Hematopoietic multipotent progenitor cell treated with erythropoietin and hydrocortisone succinate and interleukin-3 and kit ligand, for 17 days (in vitro differentiated cells): ENCODE results near the gene ADD2.
"Not testable (repeated sequence)": the region's sequence is repeated elsewhere in the genome, so short reads cannot be mapped to it uniquely, and the experiment has no call there.

ENCODE experiments used
- DNase-seq: peaks from one replicate; pipeline ENCODE4 v3.0.0-alpha.2; 2015; ENCODE audit warnings: low spot score

ADD2 gene

GRCh38 chr2:70633508-70633907, 134.5 kb downstream of the ADD2 start:
- no peak for DNase-seq

GRCh38 chr2:70632966-70633365, 135.0 kb downstream of the ADD2 start:
- no peak for DNase-seq

- no peak for DNase-seq
Measured at GRCh38 chr2:70632388-70632787, 135.6 kb downstream of the ADD2 start.

GRCh38 chr2:70630761-70631160, 137.2 kb downstream of the ADD2 start:
- no peak for DNase-seq

- peak; percentile 84 for DNase-seq
Measured at GRCh38 chr2:70627211-70627898, 140.6 kb downstream of the ADD2 start.

- peak; percentile 23 for DNase-seq
Measured at GRCh38 chr2:70626254-70626990, 141.6 kb downstream of the ADD2 start.

- not testable (repeated sequence) for DNase-seq
Measured at GRCh38 chr2:70621536-70621935, 146.5 kb downstream of the ADD2 start.

GRCh38 chr2:70620020-70620419, 148.0 kb downstream of the ADD2 start:
- DNase-seq, result no peak

GRCh38 chr2:70619167-70619566, 148.8 kb downstream of the ADD2 start:
- no peak for DNase-seq

GRCh38 chr2:70616168-70616694, 151.8 kb downstream of the ADD2 start:
- no peak for DNase-seq

GRCh38 chr2:70615222-70615621, 152.8 kb downstream of the ADD2 start:
- DNase-seq, result no peak

- DNase-seq, result no peak
Measured at GRCh38 chr2:70613521-70613920, 154.5 kb downstream of the ADD2 start.

- no peak for DNase-seq
Measured at GRCh38 chr2:70612574-70612973, 155.4 kb downstream of the ADD2 start.

GRCh38 chr2:70608373-70608772, 159.6 kb downstream of the ADD2 start:
- no peak for DNase-seq

- DNase-seq, result no peak
Measured at GRCh38 chr2:70607121-70607561, 160.9 kb downstream of the ADD2 start.
